ENCODE results near the gene PRPF18.

Gene PRPF18

DNA sequence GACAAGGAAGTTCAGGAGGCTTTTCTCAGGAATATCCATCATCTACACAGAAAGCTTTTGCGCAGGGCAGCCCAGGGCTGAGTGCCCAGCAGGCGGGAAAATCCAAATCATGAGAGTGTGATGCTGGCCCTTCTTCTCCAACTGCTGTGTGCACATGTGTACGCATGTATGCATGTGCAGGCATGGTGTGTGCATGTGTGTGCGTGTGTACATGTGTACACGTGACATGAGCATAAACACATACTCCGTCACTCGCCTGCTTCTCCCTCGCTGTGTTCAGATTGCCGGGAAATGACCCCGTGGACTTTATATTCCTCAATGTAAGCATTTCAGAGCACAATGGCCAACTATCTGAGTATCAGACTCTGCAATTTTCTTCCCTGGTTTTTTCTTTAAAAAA is 85.1 kb downstream of the PRPF18 start:
- ATAC-seq, result no peak

DNA sequence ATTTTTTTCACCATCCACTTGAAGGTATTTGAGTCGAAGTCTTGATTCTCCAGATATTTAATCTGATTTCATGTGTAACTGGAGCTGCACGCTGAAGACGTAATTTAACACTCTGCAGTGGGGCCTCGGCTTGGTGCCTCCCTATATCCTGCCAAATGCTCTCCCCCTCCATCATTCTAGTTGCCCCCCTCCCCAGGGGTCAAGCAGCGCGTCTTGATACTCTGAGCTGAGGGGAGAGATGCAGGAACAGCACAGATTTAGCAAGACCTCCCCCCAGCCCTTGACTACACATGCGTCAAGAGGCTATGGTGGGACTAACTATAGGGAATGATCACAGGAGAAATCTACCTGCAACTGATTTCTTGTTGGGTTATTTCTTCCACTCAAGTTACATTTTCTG is 85.8 kb downstream of the PRPF18 start:
- ATAC-seq, result no peak

DNA sequence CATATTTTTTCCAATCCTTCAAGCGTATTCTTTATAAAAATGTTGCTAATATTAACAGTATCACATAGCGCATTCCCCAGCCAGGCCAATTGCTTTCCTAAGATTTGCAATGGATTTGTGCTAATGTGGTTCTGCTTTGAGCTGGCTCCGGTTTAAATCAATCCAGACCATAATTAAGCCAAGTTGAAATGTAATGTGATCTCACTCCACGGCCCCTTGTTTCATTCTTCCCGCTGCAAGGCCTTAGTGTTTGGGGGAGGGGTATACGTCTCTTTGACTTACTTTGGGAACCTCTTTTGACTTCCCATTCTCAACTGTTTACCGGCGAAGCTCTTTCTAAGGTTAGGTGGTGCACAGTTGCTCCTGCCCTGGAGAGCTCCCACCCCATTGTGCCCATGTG is 86.4 kb downstream of the PRPF18 start:
- no peak for ATAC-seq

DNA sequence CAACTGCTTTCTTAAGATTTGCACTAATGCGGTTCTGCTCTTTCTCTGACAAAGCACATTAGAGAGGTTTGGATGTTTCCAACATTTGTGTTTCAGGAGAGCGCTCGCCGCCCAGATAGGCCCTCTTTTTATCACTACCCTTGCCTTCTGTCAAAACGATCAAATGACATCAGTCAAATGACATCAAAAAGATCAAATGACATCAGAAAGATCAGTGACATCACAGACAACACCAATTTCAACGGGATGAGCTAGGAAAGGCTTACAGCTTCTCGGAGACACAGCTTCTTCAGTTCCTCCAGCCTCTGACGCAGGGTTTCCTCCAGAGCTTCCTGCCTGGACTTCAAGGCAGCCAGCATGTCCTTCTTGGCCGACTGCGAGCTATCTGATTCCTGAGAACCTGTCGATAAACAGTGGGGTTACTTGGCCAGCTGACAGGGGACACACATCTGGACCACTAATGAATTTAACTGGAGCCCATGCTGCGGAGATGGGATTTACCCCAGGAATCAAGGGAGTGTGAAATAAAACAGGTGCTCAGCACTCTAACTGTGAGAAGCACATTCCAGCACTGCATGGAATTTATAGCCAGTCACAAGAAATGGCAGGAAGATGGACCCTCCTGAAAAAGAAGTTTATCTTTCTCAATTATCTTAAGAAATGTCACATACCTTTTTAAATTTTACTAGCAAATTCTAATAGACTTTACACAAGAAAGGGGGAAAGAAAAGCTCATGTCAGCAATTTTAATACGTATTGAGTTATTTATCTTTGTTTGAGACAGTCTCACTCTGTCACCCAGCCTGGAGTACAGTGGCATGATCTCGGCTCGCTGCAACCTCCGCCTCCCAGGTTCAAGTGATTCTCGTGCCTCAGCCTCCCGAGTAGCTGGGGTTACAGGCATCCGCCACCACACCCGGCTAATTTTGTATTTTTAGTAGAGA is 88.2 kb downstream of the PRPF18 start:
- no peak for ATAC-seq

DNA sequence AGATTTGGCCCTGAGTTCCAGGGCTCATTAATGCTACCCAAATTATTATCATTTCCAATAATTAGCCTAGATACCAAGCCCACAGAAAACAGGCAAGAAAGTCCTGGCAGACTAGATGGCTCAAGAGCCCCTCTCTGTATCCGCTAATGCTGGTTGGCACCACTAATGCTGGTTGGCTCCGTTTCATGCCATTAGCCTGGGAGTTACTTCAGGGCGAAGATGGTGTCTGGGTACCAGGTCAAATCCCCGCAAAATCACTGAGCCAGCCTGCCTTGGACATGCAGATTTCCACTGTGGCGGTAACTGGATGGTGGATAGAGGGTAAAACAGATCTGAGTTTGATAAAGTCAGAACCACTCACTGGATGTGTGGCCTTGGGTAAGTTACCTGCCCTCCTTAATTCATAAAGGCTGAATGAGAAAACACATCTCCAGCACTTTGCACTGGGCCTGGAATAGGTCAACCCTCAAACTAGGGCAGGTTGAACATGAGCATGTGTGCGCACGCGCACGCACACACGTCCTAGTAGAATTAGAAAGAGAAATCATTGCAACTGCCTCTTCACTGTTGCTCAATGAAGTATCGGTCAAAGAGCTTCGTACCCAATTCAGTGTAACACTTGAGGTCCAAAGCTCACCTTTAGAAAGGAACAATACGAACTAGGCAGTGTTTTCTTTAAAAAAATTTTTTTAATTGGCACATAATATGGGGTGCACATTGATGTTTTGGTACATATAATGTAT is 91.5 kb downstream of the PRPF18 start:
- no peak for ATAC-seq
